HG03135 (cell line): ENCODE data around the gene CLPTM1L.

ENCODE experiments used
- ATAC-seq: cut with Tn5 transposase; IDR thresholded peaks from one replicate; pipeline ENCODE4 v1.9.1; 2021; ENCODE audit warnings: mild to moderate bottlenecking, moderate library complexity; ENCODE audit not compliant: unreplicated experiment

CLPTM1L gene

DNA sequence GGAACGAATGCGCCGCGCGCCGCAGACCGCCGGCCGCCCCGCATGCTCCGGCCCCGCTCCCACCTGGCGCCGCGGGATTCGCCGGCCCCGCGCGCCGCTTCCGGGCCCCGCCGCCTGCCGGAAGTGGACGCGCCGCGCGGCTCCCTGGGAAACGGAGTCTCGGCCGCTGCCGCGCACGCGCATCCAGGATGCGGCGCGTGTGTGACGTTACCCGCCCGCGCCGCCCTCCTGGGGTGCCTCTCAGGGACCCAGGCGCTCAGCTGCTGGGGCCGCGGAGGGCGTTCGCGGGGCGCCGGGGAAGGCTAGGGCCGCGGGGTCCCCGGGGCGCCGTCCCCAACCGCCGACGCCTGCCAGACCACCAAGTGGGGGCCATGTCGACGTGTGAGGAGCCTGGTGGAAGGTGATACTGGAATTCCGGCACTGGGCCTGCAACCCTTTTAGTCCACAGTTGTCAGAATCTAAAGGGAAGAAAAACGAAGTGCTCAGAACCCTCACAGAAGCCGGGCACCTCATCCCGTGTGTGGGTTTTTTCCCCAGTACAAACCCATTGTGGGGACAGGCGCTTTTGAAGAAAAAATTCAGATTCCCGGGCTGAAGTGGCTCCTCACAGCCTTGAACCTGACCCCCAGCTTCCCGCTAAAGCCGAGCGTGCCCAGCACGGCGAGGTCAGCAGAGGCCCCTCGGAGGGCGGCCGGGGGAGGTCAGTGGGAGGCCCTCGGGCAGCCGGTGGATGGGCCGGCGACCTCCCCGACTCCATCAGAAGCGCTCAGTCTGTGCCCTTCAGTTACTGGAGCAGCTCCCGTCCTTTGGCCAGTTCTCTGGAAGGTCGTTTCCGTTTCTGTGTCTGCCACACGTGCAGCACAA, at the start of gene CLPTM1L:
TSS of gene CLPTM1L (minus strand) at position 125 of the 864 bp plus-strand sequence. CDS start 258 bp downstream, outside the sequence.
- peak; percentile 79 for ATAC-seq

- ATAC-seq = no peak
Observed at GRCh38 chr5:1393571-1394501, 48.9 kb upstream of the CLPTM1L start.

GRCh38 chr5:1392801-1393565, 48.1 kb upstream of the CLPTM1L start:
- ATAC-seq = no peak

GRCh38 chr5:1392261-1392660, 47.4 kb upstream of the CLPTM1L start:
- no peak for ATAC-seq

DNA sequence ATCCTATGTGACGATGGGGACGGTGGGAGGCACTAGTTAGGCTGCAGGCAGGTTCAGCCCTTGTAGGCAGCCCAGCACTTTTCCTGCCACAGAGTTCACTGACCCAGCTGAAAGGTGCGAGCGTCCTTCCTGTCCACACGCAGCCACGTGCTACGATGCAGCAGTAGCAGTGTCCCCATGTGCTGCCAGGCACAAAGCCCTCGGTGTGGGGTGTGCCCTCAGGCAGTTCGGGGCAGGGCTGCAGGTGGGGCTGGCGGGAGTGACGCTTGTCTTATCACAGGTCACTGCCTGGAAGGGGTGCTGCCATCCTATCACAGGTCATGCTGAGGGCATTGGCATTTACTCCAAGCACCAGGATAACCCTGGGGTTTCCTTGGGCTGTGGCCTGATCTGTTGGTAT, 46.8 kb upstream of the CLPTM1L start:
- no peak for ATAC-seq

DNA sequence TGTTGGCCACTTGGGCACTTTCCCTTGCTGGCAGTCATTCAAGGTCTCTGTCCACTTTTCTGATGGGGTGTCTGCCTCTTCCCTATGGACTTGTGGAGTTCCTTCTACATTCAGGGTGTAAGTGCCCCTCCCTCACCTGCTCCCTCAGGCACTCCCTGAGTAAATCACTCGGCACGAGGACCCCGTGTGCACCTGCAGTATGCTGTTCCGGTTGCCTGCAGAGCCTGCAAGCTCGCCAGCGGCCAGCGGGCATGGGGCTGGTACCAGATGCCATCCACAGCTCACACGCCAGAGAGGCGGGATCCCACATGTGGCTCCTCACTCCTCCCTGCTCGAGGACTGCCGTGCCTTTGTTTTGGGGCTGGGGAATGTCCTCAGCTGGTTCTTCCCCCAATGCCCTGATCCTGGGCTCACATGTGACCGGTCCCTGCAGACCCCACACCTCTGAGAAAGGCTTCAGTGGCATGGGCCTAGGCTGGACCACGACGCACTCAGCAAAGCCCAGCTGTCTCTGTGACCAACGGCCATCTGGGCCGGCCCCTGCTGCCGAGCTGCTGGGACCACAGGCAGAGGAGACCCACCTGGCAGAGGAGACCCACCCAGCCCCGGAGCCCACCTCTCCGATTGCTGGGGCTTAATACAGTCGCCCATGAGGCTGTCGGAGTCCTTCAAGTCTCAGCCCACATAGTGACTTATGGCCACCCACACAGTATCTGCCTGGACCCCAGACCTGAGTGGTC, 46.1 kb upstream of the CLPTM1L start:
- no peak for ATAC-seq

DNA sequence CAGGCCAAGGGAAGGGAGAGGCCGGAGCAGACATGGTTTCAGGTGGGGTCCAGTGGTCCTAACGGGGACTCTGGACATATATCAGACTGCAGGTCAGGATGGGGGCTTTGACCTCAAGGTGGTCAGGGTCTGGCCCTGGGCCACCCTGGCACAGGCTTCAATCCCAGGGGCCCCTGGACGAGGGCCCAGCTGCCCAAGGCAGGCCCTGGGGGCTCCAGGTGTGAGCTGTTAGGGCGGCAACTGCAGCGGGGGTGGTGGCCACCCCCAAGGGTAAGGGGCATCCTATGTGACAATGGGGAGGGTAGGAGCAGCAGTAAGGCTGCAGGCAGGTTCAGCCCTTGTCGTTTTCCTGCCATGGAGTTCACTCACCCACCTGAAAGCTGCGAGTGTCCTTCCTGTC, 45.4 kb upstream of the CLPTM1L start:
- ATAC-seq = no peak

DNA sequence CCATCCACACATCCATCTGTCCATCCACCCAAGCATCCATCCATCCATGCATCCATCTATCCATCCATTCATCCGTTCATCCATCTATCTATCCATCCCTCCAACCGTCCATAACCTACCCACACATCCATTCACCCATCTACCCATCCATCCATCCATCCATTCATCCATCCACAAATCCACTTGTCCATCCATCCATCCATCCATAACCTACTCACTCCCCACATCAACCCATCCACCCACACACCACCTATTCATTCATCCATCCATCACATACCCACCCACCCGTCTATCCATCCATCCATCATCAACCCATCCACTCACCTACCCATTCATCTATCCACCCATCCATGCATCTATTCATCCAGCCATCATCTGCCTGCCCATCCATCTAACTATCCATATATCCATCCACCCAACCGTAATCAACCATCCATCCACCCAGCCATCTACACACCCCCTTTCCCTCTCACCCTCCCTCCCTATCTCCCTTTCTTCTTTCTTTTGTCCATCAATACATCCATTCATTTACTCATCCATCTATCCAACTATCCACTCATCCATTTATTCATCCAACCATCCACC, 43.6 kb upstream of the CLPTM1L start:
- no peak for ATAC-seq

DNA sequence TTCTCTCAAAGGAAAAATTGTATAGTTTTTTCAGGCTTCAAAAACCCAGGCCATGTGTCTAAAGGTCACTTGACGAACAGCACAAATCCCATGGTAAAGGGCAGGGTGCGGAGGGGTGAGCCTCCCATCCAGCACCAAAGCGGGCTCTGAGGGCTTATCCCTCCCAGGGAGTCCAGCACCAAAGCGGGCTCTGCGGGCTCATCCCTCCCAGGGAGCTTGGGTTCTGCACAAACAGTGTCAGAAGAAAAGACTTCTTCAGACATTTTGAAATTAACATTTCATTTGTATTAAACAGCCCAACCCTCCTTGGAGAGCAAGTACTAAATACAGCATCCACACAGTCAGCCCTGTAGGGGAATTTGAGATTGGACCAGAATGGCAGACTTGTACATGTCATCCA, 43.0 kb upstream of the CLPTM1L start:
- ATAC-seq = no peak

GRCh38 chr5:1387059-1387755, 42.3 kb upstream of the CLPTM1L start:
- no peak for ATAC-seq

- peak; percentile 60 for ATAC-seq
Observed at GRCh38 chr5:1386274-1386717, 41.4 kb upstream of the CLPTM1L start.

DNA sequence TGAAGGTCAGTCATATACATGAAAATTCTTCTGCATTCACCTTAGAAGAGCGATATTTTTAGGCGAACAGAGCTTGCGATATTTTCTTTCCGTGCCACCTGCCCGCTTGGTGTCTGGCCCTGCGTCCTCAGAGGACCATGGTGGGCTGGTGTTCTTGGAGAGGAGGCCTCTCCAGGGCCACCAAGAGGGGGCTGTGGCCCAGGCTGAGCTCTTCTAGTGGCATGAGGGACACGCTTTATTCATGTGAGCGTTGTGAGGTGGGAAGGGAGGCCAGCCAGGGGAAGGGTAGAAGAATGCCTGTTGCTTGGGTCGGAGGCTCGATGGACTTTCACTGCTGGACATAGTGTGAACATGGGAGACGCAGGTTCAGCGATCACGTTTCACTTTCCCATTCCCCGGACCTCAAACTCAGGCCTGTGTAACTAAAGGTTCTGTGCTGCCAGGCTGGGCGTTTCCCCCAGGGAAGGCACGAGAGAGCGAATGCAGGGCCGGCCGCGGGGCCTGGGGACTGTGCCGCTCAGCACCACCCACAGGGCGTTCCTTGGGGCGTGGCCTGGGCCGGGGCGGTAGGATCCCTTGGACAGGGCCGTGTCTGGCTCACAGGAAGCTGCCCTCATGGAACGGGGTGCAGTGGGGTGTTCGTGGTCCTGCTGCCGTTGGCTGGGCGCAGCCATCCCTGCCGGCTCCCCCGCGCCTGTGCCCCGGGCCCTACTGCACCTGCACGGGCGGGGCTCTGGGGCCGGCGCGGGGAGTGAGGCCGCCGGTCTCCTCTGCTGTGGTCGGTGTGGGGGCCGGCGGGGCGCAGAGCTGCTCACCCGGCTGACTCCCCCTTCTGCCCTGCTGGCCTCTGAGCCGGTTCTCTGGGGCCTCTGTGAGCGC, 40.7 kb upstream of the CLPTM1L start:
- peak; percentile 86 for ATAC-seq

GRCh38 chr5:1384521-1384920, 39.6 kb upstream of the CLPTM1L start:
- ATAC-seq = no peak

- no peak for ATAC-seq
Observed at GRCh38 chr5:1383886-1384401, 39.0 kb upstream of the CLPTM1L start.

DNA sequence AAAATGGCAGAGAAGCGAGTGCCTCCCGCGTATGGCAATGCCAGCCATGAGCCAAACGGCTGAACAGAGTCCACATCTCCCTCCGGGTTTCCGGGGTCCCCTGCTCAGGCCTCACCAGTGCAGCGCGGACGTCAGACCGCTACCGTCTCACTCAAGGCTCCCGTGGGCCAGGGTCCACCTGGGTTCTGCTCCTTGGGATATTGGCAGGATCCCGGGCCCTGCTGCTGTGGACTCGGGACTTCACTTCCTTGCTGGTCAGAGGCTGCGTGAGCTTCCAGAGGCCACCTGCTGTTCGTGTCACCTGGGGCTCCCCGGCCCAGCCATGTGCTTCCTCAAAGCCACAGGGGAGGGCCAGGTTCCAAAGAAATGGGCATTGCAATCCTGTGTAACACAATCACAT, 38.4 kb upstream of the CLPTM1L start:
- ATAC-seq = no peak

DNA sequence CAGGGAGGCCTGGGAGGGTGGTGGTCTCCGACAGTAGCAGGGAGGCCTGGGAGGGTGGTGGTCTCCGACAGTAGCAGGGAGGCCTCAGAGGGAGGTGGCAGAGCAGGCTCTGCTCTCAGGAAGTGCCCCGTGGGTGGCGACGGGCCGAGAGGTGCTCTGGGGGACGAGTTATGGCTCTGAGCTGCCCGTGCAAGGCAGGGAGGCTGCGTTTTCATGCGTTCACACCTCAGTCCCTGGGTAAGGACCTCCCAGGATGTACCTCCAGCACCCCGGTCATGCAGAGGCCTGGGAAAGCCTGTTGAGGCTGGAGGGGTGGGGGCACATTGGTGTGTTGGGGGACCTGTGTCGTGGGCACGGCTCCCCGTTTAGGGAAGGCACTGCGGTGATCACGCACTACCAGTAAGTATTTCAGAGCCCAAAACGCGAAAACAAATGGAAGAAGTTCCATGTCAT, 37.4 kb upstream of the CLPTM1L start:
- no peak for ATAC-seq

GRCh38 chr5:1381370-1382247, 36.7 kb upstream of the CLPTM1L start:
- ATAC-seq = no peak
